ENCODE results near the gene MOV10L1.

GRCh38 chr22:50101870-50102565 lies 12.2 kb downstream of the MOV10L1 start:
- no peak for TF ChIP-seq CTCF (IDR thresholded peaks at IDR 0.05; ENCODE audit: low read length)
- no peak for TF ChIP-seq EZH2 (IDR thresholded peaks at IDR 0.05; ENCODE audit: borderline replicate concordance, low read length)
